ACHN (cell line): ENCODE results near the gene GEMIN4.
A peak's percentile ranks its signal among the peaks of the same experiment; 100 is the strongest.
"Not testable (repeated sequence)": the region's sequence is repeated elsewhere in the genome, so short reads cannot be mapped to it uniquely, and the experiment has no call there.

Experiments used
- DNase-seq: peaks from one replicate; pipeline ENCODE4 v3.0.0-alpha.2; 2015
- in situ Hi-C: cut with HindIII; loops from 2 replicates; pipeline ENCODE4 v1.10.0; 2017; ENCODE audit warnings: low sequenced_read_pairs, low pct_ligation_motif_present, low pct_unique_long_range_greater_than_20kb

The GEMIN4 gene

GRCh38 chr17:721540-721937 is 30.5 kb downstream of the GEMIN4 start:
- in situ Hi-C loops: no loop called here
- DNase-seq: no peak

- in situ Hi-C loops: no loop called here
- no peak for DNase-seq
Observed at GRCh38 chr17:720706-721539, 31.1 kb downstream of the GEMIN4 start.

GRCh38 chr17:718075-718474 is 34.0 kb downstream of the GEMIN4 start:
- in situ Hi-C loops: no loop called here
- DNase-seq: no peak

GRCh38 chr17:708132-708531 is 43.9 kb downstream of the GEMIN4 start:
- in situ Hi-C loops: no loop called here

GRCh38 chr17:705863-706262 is 46.2 kb downstream of the GEMIN4 start:
- in situ Hi-C loops: no loop called here

More at GRCh38 chr17:708132-708531, 43.9 kb downstream of the GEMIN4 start:
- DNase-seq: no peak

GRCh38 chr17:705011-705410 is 47.1 kb downstream of the GEMIN4 start:
- in situ Hi-C loops: no loop called here
- no peak for DNase-seq

More at GRCh38 chr17:705863-706262, 46.2 kb downstream of the GEMIN4 start:
- no peak for DNase-seq

- in situ Hi-C loops: no loop called here
Observed at GRCh38 chr17:704111-704864, 47.8 kb downstream of the GEMIN4 start.

GRCh38 chr17:703081-703875 is 48.8 kb downstream of the GEMIN4 start:
- in situ Hi-C loops: no loop called here
- no peak for DNase-seq

More at GRCh38 chr17:704111-704864, 47.8 kb downstream of the GEMIN4 start:
- no peak for DNase-seq

- in situ Hi-C loops: no loop called here
- peak; percentile 51 for DNase-seq
Observed at GRCh38 chr17:700504-701094, 51.5 kb downstream of the GEMIN4 start.

GRCh38 chr17:699345-699744 is 52.7 kb downstream of the GEMIN4 start:
- in situ Hi-C loops: no loop called here
- no peak for DNase-seq

GRCh38 chr17:698096-698495 is 54.0 kb downstream of the GEMIN4 start:
- DNase-seq, in situ Hi-C loops: not testable (repeated sequence)

GRCh38 chr17:697682-698081 is 54.4 kb downstream of the GEMIN4 start:
- no peak for DNase-seq
- in situ Hi-C loops: no loop called here

- in situ Hi-C loops: no loop called here
- no peak for DNase-seq
Observed at GRCh38 chr17:696369-696768, 55.7 kb downstream of the GEMIN4 start.
